22Rv1 (cell line): ENCODE measurements around the gene GPC5.

Source experiments
- CTCF ChIP-seq: fragments of 450-650 bp; IDR thresholded peaks from 2 replicates; pipeline ENCODE4 v1.5.1; 2017; ENCODE audit warnings: mild to moderate bottlenecking
- ZFX ChIP-seq: fragments of 450-650 bp; IDR thresholded peaks from 2 replicates; pipeline ENCODE4 v1.6.1; 2017; ENCODE audit warnings: antibody characterized with exemption, borderline replicate concordance

GRCh38 chr13:92769046-92769445, 1370.6 kb downstream of the GPC5 start:
- TF ChIP-seq CTCF (no peak), ZFX (no peak)
